H1 (cell line): ENCODE results near the gene IQSEC3.

Source experiments
- CTBP2 ChIP-seq: IDR thresholded peaks from 2 replicates; pipeline ENCODE4 v1.7.0; 2011; ENCODE audit warnings: borderline replicate concordance, mild to moderate bottlenecking, moderate library complexity, mixed read lengths, low read length; ENCODE audit not compliant: insufficient read depth, insufficient read length
- CTCF ChIP-seq, 3 experiments: IDR thresholded peaks; 1 replicate in 2 of 3; 2 replicates in 1 of 3; pipeline versions ENCODE4 v1.5.1 to v1.6.1; 2011; ENCODE audit warnings: low read length in 3 of 3, mild to moderate bottlenecking in 3 of 3, inconsistent platforms in 2 of 3, low read depth in 1 of 3, moderate library complexity in 1 of 3; ENCODE audit not compliant: insufficient read depth in 1 of 3; ENCODE audit errors: control extremely low read depth in 1 of 3
- EZH2 ChIP-seq: fragments of 200-600 bp; sonication (generic); IDR thresholded peaks from 2 replicates; pipeline ENCODE4 v1.7.1; 2012; ENCODE audit warnings: low read depth, mild to moderate bottlenecking, moderate library complexity, low read length, inconsistent platforms; ENCODE audit not compliant: severe bottlenecking
- JUN ChIP-seq: IDR thresholded peaks from 2 replicates; pipeline ENCODE4 v1.6.1; 2011; ENCODE audit warnings: low read depth, mild to moderate bottlenecking, improper control_type of control experiment, low read length
- POLR2AphosphoS5 ChIP-seq: IDR thresholded peaks from 2 replicates; pipeline ENCODE4 v1.6.1; 2011; ENCODE audit warnings: low read depth, low read length
- RNF2 ChIP-seq: fragments of 200-900, 300-1000 bp; sonication (generic); IDR thresholded peaks from 2 replicates; pipeline ENCODE4 v1.7.1; 2016; ENCODE audit warnings: borderline replicate concordance, low read depth, mild to moderate bottlenecking, antibody characterized with exemption, low read length; ENCODE audit not compliant: poor library complexity, severe bottlenecking; ENCODE audit errors: missing control alignments
- RXRA ChIP-seq: IDR thresholded peaks from 2 replicates; pipeline ENCODE4 v1.6.1; 2011; ENCODE audit warnings: low read depth, mild to moderate bottlenecking, low read length, moderate library complexity; ENCODE audit not compliant: insufficient read depth
- TF ChIP-seq, protein P1 (sequence below): IDR thresholded peaks from 2 replicates; pipeline ENCODE4 v1.6.1; 2012; ENCODE audit warnings: inconsistent platforms

DNA sequence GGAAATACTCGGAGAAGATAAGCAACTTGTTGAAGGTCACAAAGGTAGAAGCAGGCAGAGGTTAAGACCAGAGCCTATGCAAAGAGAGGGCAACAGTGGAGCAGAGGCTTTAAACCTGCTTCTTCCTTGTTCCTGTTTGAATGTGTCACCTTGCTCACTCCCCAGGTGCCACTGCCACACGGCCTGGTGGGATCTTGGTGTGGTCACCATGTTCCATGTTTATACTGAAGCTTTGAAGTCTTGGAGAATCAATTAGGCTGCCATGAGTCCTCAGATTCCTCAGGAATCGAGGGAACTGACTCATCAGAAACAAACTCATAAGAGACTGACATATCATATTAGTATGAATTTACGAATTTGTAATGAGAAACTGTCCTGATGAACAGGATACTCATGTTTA lies 46.8 kb downstream of the IQSEC3 start:
- TF ChIP-seq JUN = no peak
- no peak for TF ChIP-seq CTCF (IDR thresholded peaks at IDR 0.05; ENCODE audit: control extremely low read depth in 1 of 3, insufficient read depth in 1 of 3, low read depth in 1 of 3, low read length in 3 of 3)
- TF ChIP-seq RXRA = no peak
- TF ChIP-seq, protein P1, sequence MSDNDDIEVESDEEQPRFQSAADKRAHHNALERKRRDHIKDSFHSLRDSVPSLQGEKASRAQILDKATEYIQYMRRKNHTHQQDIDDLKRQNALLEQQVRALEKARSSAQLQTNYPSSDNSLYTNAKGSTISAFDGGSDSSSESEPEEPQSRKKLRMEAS = no peak
- no peak for TF ChIP-seq RNF2
- no peak for TF ChIP-seq CTBP2
- TF ChIP-seq POLR2AphosphoS5 = no peak
- no peak for TF ChIP-seq EZH2
